Neural cell (in vitro differentiated cells): ENCODE results near the gene TNFRSF19. TPM values are rescaled to one million over a fixed set of nuclear protein-coding genes. Genes with fewer than 3 reads are reported as not detected.

Source experiments
- H2AFZ ChIP-seq: fragments of 200-600, 300-800 bp; sonication (generic), shearing (Covaris generic); 2 replicates; pipeline ENCODE4 v1.6.0; 2014; ENCODE audit warnings: low read depth, mild to moderate bottlenecking, antibody characterized with exemption, low read length, moderate library complexity
- H3F3A ChIP-seq: fragments of 200-600 bp; shearing (Covaris generic); 2 replicates; pipeline ENCODE4 v1.6.1; 2016; ENCODE audit warnings: mild to moderate bottlenecking, moderate library complexity, mixed read lengths, antibody characterized with exemption, low read length; ENCODE audit not compliant: insufficient read depth, poor library complexity, severe bottlenecking
- H3K27ac ChIP-seq: fragments of 200-600, 300-800 bp; sonication (generic), shearing (Covaris generic); 2 replicates; pipeline ENCODE4 v1.5.1; 2014; ENCODE audit warnings: mild to moderate bottlenecking, low read length, moderate library complexity
- H3K27me3 ChIP-seq: fragments of 300-800, 200-600 bp; sonication (generic), shearing (Covaris generic); 2 replicates; pipeline ENCODE4 v1.6.0; 2014; ENCODE audit warnings: mild to moderate bottlenecking, low read depth, low read length, moderate library complexity; ENCODE audit not compliant: insufficient read depth
- H3K36me3 ChIP-seq: fragments of 300-800, 200-600 bp; sonication (generic), shearing (Covaris generic); 2 replicates; pipeline ENCODE4 v1.5.1; 2014; ENCODE audit warnings: mild to moderate bottlenecking, antibody characterized with exemption, low read length, moderate library complexity; ENCODE audit not compliant: insufficient read depth
- H3K4me2 ChIP-seq: fragments of 300-800, 200-600 bp; sonication (generic), shearing (Covaris generic); 2 replicates; pipeline ENCODE4 v1.6.0; 2014; ENCODE audit warnings: mild to moderate bottlenecking, low read length
- H3K4me3 ChIP-seq: fragments of 300-800, 200-600 bp; sonication (generic), shearing (Covaris generic); 2 replicates; pipeline ENCODE4 v1.5.1; 2014; ENCODE audit warnings: mild to moderate bottlenecking, low read length, moderate library complexity
- H3K79me2 ChIP-seq: fragments of 200-600 bp; shearing (Covaris generic); replicated peaks from 2 replicates; pipeline ENCODE4 v1.6.0; 2014; ENCODE audit warnings: mild to moderate bottlenecking, low read length, moderate library complexity; ENCODE audit not compliant: insufficient read depth
- H3K9ac ChIP-seq: fragments of 300-800, 200-600 bp; sonication (generic), shearing (Covaris generic); 2 replicates; pipeline ENCODE4 v1.6.1; 2016; ENCODE audit warnings: mild to moderate bottlenecking, low read length, mixed read lengths
- H3K9me2 ChIP-seq: fragments of 200-600 bp; shearing (Covaris generic); 2 replicates; pipeline ENCODE4 v1.6.1; 2016; ENCODE audit warnings: mild to moderate bottlenecking, low read length, mixed read lengths; ENCODE audit not compliant: insufficient read depth
- H3K9me3 ChIP-seq: fragments of 200-600, 300-800 bp; sonication (generic), shearing (Covaris generic); 2 replicates; pipeline ENCODE4 v1.6.1; 2016; ENCODE audit warnings: mild to moderate bottlenecking, mixed run types, low read length, moderate library complexity, mixed read lengths
- H4K20me1 ChIP-seq: fragments of 200-600 bp; shearing (Covaris generic); 2 replicates; pipeline ENCODE4 v1.6.1; 2016; ENCODE audit warnings: mild to moderate bottlenecking, mixed run types; ENCODE audit not compliant: insufficient read depth
- CTCF ChIP-seq: fragments of 450-650 bp; IDR thresholded peaks from 2 replicates; pipeline ENCODE4 v1.5.1; 2014; ENCODE audit warnings: antibody characterized with exemption, mild to moderate bottlenecking, moderate library complexity; ENCODE audit not compliant: poor library complexity, severe bottlenecking
- EP300 ChIP-seq: fragments of 450-650 bp; conservative IDR thresholded peaks from 2 replicates; pipeline ENCODE4 v1.6.1; 2014; ENCODE audit warnings: antibody characterized with exemption, mild to moderate bottlenecking, moderate library complexity; ENCODE audit not compliant: poor library complexity, severe bottlenecking
- EZH2 ChIP-seq: fragments of 200-600, 300-800 bp; shearing (Covaris generic), sonication (generic); IDR thresholded peaks from 2 replicates; pipeline ENCODE4 v1.6.1; 2014; ENCODE audit warnings: antibody characterized with exemption, low read length, borderline replicate concordance, mild to moderate bottlenecking; ENCODE audit not compliant: insufficient read depth, poor library complexity, severe bottlenecking
- MXI1 ChIP-seq: fragments of 450-650 bp; conservative IDR thresholded peaks from 2 replicates; pipeline ENCODE4 v1.6.1; 2014; ENCODE audit warnings: antibody characterized with exemption, mild to moderate bottlenecking; ENCODE audit not compliant: poor library complexity, severe bottlenecking
- POLR2AphosphoS5 ChIP-seq: IDR thresholded peaks from 2 replicates; pipeline ENCODE4 v1.6.1; 2012
- RAD21 ChIP-seq: fragments of 450-650 bp; conservative IDR thresholded peaks from 2 replicates; pipeline ENCODE4 v1.6.1; 2014; ENCODE audit warnings: antibody characterized with exemption, mild to moderate bottlenecking, moderate library complexity
- REST ChIP-seq: IDR thresholded peaks from 2 replicates; pipeline ENCODE4 v1.6.1; 2012; ENCODE audit warnings: borderline replicate concordance
- SMC3 ChIP-seq: fragments of 450-650 bp; conservative IDR thresholded peaks from 2 replicates; pipeline ENCODE4 v1.6.1; 2014; ENCODE audit warnings: antibody characterized with exemption, mild to moderate bottlenecking, moderate library complexity; ENCODE audit not compliant: poor library complexity
- TAF1 ChIP-seq: IDR thresholded peaks from 2 replicates; pipeline ENCODE4 v1.6.1; 2012; ENCODE audit warnings: low read depth
- polyA plus RNA-seq: library from polyadenylated mRNA; depleted of rRNA; stranded (reverse); fragments of >200 nt; gene quantifications from 2 replicates; pipeline ENCODE4 v1.2.3, GENCODE V29; 2014

The TNFRSF19 gene
- polyA plus RNA-seq, 1 donor from 2014 or later: 3.3 TPM

GRCh38 chr13:23643338-23644125, 73.3 kb downstream of the TNFRSF19 start:
- H3K27ac ChIP-seq: no peak overlapping the region
- H2AFZ ChIP-seq: no peak overlapping the region
- no peaks in the 10 kb centered on the region for H3K9me3 ChIP-seq
- no peaks in the 10 kb centered on the region for H4K20me1 ChIP-seq
- no peaks in the 10 kb centered on the region for H3K27me3 ChIP-seq
- no peak overlapping the region for H3K9ac ChIP-seq
- TF ChIP-seq EP300 (no peak), RAD21 (no peak), CTCF (no peak), MXI1 (no peak), POLR2AphosphoS5 (no peak), REST (no peak), TAF1 (no peak), SMC3 (no peak), EZH2 (no peak)
- H3K36me3 ChIP-seq: no peaks in the 10 kb centered on the region
- H3K4me3 ChIP-seq: no peak overlapping the region
- H3K4me2 ChIP-seq: no peak overlapping the region
- no peaks in the 10 kb centered on the region for H3K79me2 ChIP-seq
- no peaks in the 10 kb centered on the region for H3F3A ChIP-seq
- no peaks in the 10 kb centered on the region for H3K9me2 ChIP-seq

GRCh38 chr13:23644126-23644419, 73.9 kb downstream of the TNFRSF19 start:
- Histone ChIP-seq H3K27ac (no peak overlapping the region), H3K4me2 (no peak overlapping the region)

More at GRCh38 chr13:23644126-23644419, 73.9 kb downstream of the TNFRSF19 start:
- H3K9me3 ChIP-seq: no peaks in the 10 kb centered on the region
- no peaks in the 10 kb centered on the region for H4K20me1 ChIP-seq
- no peaks in the 10 kb centered on the region for H3F3A ChIP-seq
- no peaks in the 10 kb centered on the region for H3K36me3 ChIP-seq
- no peaks in the 10 kb centered on the region for H3K79me2 ChIP-seq
- H2AFZ ChIP-seq: no peak overlapping the region
- TF ChIP-seq POLR2AphosphoS5 (no peak), RAD21 (no peak), MXI1 (no peak), EP300 (no peak), SMC3 (no peak), EZH2 (no peak), TAF1 (no peak)
- no peak overlapping the region for H3K9ac ChIP-seq
- no peaks in the 10 kb centered on the region for H3K9me2 ChIP-seq
- no peaks in the 10 kb centered on the region for H3K27me3 ChIP-seq
- no peak overlapping the region for H3K4me3 ChIP-seq
